Parathyroid adenoma (tissue), 2 donors: ENCODE results near the gene TTLL8.

Experiments used
- H2AFZ ChIP-seq: fragments of 300-600 bp; sonication (generic); one replicate; pipeline ENCODE4 v1.7.0; 2017; ENCODE audit warnings: antibody characterized with exemption, mild to moderate bottlenecking
- H3K27ac ChIP-seq: fragments of 300-600 bp; sonication (generic); one replicate; pipeline ENCODE4 v1.7.0; 2017
- H3K27me3 ChIP-seq: fragments of 300-600 bp; sonication (generic); one replicate; pipeline ENCODE4 v1.7.0; 2017; ENCODE audit warnings: low read length; ENCODE audit not compliant: control insufficient read depth, insufficient read depth
- H3K36me3 ChIP-seq: fragments of 300-600 bp; sonication (generic); one replicate; pipeline ENCODE4 v1.7.0; 2017; ENCODE audit warnings: low read length; ENCODE audit not compliant: control insufficient read depth, insufficient read depth
- H3K4me1 ChIP-seq: fragments of 300-600 bp; sonication (generic); one replicate; pipeline ENCODE4 v1.7.0; 2017; ENCODE audit warnings: control low read depth
- H3K4me2 ChIP-seq: fragments of 300-600 bp; sonication (generic); one replicate; pipeline ENCODE4 v1.7.0; 2017; ENCODE audit warnings: low read length
- H3K4me3 ChIP-seq: fragments of 300-600 bp; sonication (generic); one replicate; pipeline ENCODE4 v1.7.0; 2017; ENCODE audit warnings: low read depth, low read length
- H3K79me2 ChIP-seq: fragments of 300-600 bp; sonication (generic); one replicate; pipeline ENCODE4 v1.7.0; 2017; ENCODE audit warnings: control low read depth
- H3K9ac ChIP-seq: fragments of 300-600 bp; sonication (generic); one replicate; pipeline ENCODE4 v1.7.0; 2017; ENCODE audit warnings: mild to moderate bottlenecking
- H3K9me3 ChIP-seq: fragments of 300-600 bp; sonication (generic); one replicate; pipeline ENCODE4 v1.7.0; 2017; ENCODE audit warnings: low read length; ENCODE audit not compliant: control insufficient read depth
- TF ChIP-seq, protein P1 (sequence below): fragments of 300-600 bp; sonication (generic); IDR thresholded peaks from one replicate; pipeline ENCODE4 v1.7.0; 2017; ENCODE audit warnings: antibody characterized with exemption, mild to moderate bottlenecking
- donor health status: primary hyperparathyroidism.

TTLL8 gene

DNA sequence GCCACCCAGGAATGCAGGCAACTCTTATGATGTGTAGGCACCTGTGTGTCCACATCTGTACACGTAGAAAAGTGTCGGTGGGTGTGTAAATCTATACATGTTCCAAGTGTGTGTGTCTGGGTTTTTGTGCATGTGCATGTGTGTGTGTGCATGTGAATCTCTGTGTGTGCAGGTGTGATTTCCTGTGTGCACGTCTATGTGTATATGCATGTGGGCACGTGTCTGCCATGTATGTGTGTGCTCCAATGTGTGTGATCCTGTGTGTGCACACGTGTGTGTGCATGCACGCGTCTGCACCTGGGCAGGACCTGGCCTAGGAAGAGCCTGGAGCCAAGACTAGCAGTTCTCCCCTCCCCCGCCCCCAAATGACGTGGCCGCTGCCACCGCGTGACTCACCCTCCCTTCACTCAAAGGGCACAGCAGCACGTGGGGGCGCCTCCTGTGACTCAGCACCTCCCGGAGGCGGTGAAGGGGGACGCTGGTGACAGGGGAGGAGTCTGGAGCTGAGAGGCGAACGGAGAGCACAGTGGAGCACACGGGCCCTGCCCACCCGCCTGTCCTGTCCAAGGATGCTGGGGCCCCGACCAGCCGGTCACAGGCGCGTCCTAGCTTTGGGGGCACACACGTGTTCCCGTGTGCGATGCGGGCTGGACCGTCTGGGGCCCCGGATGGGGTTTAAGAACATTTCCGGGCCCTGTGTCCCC lies 87.4 kb downstream of the TTLL8 start:
- Histone ChIP-seq H3K27ac (peak overlapping the region; percentile 74), H3K36me3 (no peaks in the 10 kb centered on the region), H3K9ac (peak overlapping the region; percentile 53), H2AFZ (peak overlapping the region; percentile 89), H3K4me1 (peaks cover 3% of the 10 kb centered on the region), H3K9me3 (no peaks in the 10 kb centered on the region), H3K4me3 (peak overlapping the region; percentile 52), H3K27me3 (no peaks in the 10 kb centered on the region), H3K4me2 (peak overlapping the region; percentile 80), H3K79me2 (no peaks in the 10 kb centered on the region)
- TF ChIP-seq, protein P1, sequence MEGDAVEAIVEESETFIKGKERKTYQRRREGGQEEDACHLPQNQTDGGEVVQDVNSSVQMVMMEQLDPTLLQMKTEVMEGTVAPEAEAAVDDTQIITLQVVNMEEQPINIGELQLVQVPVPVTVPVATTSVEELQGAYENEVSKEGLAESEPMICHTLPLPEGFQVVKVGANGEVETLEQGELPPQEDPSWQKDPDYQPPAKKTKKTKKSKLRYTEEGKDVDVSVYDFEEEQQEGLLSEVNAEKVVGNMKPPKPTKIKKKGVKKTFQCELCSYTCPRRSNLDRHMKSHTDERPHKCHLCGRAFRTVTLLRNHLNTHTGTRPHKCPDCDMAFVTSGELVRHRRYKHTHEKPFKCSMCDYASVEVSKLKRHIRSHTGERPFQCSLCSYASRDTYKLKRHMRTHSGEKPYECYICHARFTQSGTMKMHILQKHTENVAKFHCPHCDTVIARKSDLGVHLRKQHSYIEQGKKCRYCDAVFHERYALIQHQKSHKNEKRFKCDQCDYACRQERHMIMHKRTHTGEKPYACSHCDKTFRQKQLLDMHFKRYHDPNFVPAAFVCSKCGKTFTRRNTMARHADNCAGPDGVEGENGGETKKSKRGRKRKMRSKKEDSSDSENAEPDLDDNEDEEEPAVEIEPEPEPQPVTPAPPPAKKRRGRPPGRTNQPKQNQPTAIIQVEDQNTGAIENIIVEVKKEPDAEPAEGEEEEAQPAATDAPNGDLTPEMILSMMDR = no peak

DNA sequence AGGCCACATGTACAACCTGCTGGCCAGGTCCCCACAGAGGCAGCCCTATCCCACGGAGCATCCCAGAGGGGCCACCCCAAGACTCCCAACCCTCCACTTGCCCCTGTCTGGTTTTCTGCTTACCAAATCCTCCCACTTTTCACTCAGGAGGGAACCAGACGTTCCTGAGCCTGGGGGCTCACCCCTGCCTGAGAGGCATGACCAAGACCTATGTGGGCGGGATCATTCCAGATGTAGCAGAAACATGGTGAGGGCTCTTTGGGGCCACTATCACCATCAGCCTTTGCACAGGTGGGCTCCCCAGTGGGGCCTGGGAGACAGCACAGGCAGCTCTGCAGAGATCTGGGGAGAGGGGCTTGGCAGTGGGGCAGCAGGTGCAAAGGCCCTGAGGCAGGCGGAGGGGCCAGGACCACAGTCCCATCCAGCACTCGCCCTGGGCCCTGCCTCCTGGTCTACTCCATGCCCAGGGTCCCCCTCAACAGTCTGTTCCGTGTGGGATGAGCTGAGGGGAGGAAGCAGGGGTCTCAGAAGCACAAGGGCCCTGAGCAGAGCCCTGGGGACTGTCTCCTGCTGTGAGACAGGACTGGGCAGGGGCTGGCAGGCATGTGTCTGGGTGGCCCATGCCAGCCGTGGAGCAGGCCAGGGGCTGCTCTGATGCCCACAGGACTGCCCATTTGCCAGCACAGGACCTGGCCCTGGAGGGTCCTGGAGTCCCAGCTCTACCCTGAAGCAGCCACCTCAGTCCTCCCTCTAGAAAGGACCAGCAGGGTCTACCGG lies 88.2 kb downstream of the TTLL8 start:
- Histone ChIP-seq H3K27ac (no peak overlapping the region), H3K9ac (no peak overlapping the region), H3K36me3 (no peaks in the 10 kb centered on the region), H3K4me1 (peaks cover 3% of the 10 kb centered on the region), H3K27me3 (no peaks in the 10 kb centered on the region), H3K4me3 (no peak overlapping the region), H3K4me2 (no peak overlapping the region), H2AFZ (no peak overlapping the region), H3K9me3 (no peaks in the 10 kb centered on the region), H3K79me2 (no peaks in the 10 kb centered on the region)
- TF ChIP-seq, protein P1 = no peak

DNA sequence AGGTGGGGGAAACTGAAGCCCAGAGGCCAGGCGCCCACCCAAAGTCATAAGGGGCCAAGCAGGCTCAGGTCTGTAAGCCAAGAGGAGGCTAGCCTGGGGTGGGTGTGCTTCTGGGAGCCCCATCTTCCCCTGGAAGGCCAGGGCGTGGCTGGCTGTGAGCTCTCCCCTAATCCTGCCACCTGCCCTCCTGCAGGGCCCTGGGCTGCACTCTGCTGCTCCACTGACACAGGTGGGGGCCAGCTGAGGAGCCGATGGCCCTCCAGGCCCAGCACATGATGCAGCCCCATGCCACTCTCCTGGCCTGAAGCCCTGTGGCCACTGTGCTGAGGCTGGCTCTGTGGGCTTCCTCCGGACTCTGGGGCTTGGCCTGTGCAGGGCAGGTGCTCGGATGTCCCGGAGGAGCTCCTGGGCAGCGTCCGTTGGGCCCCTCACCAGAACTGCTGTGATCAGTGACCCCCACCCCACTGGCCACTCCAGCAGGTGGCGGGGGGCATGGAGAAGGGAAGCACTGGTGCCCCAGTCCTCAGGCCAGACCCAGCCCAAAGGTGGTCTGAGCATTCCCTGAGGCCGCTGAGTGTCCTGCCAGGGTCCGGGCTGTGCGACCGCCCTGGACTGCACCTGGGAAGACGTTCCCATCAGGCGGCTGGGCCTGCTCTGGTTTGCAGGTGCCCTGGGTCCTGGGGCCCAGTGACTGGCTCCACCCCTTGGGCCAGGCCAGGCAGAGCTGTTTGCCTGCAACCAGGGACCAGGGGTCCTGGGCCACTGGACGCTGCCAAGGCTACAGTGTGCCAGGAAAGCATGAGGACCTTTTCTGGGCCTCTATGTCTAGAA lies 89.1 kb downstream of the TTLL8 start:
- no peaks in the 10 kb centered on the region for H3K36me3 ChIP-seq
- no peaks in the 10 kb centered on the region for H3K79me2 ChIP-seq
- H3K4me1 ChIP-seq = peaks cover 3% of the 10 kb centered on the region
- H3K9me3 ChIP-seq = no peaks in the 10 kb centered on the region
- H3K27ac ChIP-seq = no peak overlapping the region
- H3K4me3 ChIP-seq = no peak overlapping the region
- no peaks in the 10 kb centered on the region for H3K27me3 ChIP-seq
- no peak overlapping the region for H3K4me2 ChIP-seq
- H2AFZ ChIP-seq = no peak overlapping the region
- TF ChIP-seq, protein P1 = no peak
- no peak overlapping the region for H3K9ac ChIP-seq
